NB4 (cell line): ENCODE data around the gene LRRC28.

Source experiments
- DNase-seq: peaks from one replicate; pipeline ENCODE4 v3.0.0; 2010; ENCODE audit warnings: low read depth
- H3K4me3 ChIP-seq: one replicate; pipeline ENCODE4 v1.5.1; 2011; ENCODE audit warnings: mild to moderate bottlenecking, low read depth, low read length, moderate library complexity
- CTCF ChIP-seq: IDR thresholded peaks from one replicate; pipeline ENCODE4 v1.5.1; 2012; ENCODE audit warnings: low read depth, low read length
- MAX ChIP-seq: IDR thresholded peaks from 2 replicates; pipeline ENCODE4 v1.6.1; 2011; ENCODE audit warnings: low read depth, low read length
- MYC ChIP-seq: IDR thresholded peaks from 2 replicates; pipeline ENCODE4 v1.6.1; 2011; ENCODE audit warnings: low read depth, low read length
- POLR2A ChIP-seq: IDR thresholded peaks from 2 replicates; pipeline ENCODE4 v1.6.1; 2011; ENCODE audit warnings: mild to moderate bottlenecking; ENCODE audit not compliant: insufficient read length; ENCODE audit errors: extremely low read depth

Gene LRRC28

GRCh38 chr15:99212406-99212805 is 38.9 kb upstream of the LRRC28 start:
- TF ChIP-seq MAX (no peak), CTCF (no peak), MYC (no peak), POLR2A (no peak)
- DNase-seq, result no peak

GRCh38 chr15:99213187-99213811 is 38.0 kb upstream of the LRRC28 start:
- TF ChIP-seq POLR2A (no peak), CTCF (peak; percentile 89), MAX (no peak), MYC (no peak)
- no peak overlapping the region for H3K4me3 ChIP-seq
- peak; percentile 64 for DNase-seq

More at GRCh38 chr15:99212406-99212805, 38.9 kb upstream of the LRRC28 start:
- no peak overlapping the region for H3K4me3 ChIP-seq

- TF ChIP-seq MAX (no peak), CTCF (no peak), POLR2A (no peak), MYC (no peak)
- DNase-seq, result no peak
- no peak overlapping the region for H3K4me3 ChIP-seq
Observed at GRCh38 chr15:99224372-99225214, 26.7 kb upstream of the LRRC28 start.

- H3K4me3 ChIP-seq, result no peak overlapping the region
- DNase-seq, result no peak
- TF ChIP-seq MYC (no peak), MAX (no peak), CTCF (no peak), POLR2A (no peak)
Observed at GRCh38 chr15:99226802-99227201, 24.5 kb upstream of the LRRC28 start.

- TF ChIP-seq POLR2A (no peak), CTCF (no peak), MYC (no peak), MAX (no peak)
- no peak overlapping the region for H3K4me3 ChIP-seq
- DNase-seq, result no peak
Observed at GRCh38 chr15:99228120-99228770, 23.0 kb upstream of the LRRC28 start.
